Activated CD8-positive, alpha-beta T cell treated with anti-CD3 and anti-CD28 coated beads for 36 hours (primary cell): ENCODE data around the gene NPHP4. TPM values are rescaled to one million over a fixed set of nuclear protein-coding genes. Genes with fewer than 3 reads are reported as not detected.

Experiments
- ATAC-seq: fragments of 200-7000 bp; cut with Tn5 transposase; one replicate; pipeline ENCODE4 v1.10.0; 2021; ENCODE audit warnings: mild to moderate bottlenecking, moderate library complexity
- CTCF ChIA-PET: fragments of 350-600 bp; sonication (Branson Sonifier 250); formaldehyde crosslinking; loops from one replicate; lab custom pipeline; 2021; ENCODE audit warnings: antibody characterized with exemption; lab: Charles Lee
- POLR2A ChIA-PET: fragments of 350-600 bp; sonication (Branson Sonifier 250); formaldehyde crosslinking; loops from one replicate; lab custom pipeline; 2021; ENCODE audit warnings: antibody characterized with exemption; lab: Charles Lee
- DNase-seq: peaks from one replicate; pipeline ENCODE4 v3.0.0-alpha.2; 2020
- H3K27ac Mint-ChIP-seq: one replicate; pipeline ENCODE4 v1.8.0; 2021; ENCODE audit warnings: mild to moderate bottlenecking, mixed read lengths
- H3K27me3 Mint-ChIP-seq: one replicate; pipeline ENCODE4 v1.8.0; 2021; ENCODE audit warnings: mixed read lengths
- H3K36me3 Mint-ChIP-seq: one replicate; pipeline ENCODE4 v1.8.0; 2021; ENCODE audit warnings: low read depth, mixed read lengths
- H3K4me1 Mint-ChIP-seq: one replicate; pipeline ENCODE4 v1.8.0; 2021; ENCODE audit warnings: low read depth, mixed read lengths
- H3K4me3 Mint-ChIP-seq: one replicate; pipeline ENCODE4 v1.8.0; 2021; ENCODE audit warnings: mild to moderate bottlenecking, moderate library complexity, mixed read lengths
- H3K9me3 Mint-ChIP-seq: one replicate; pipeline ENCODE4 v1.8.0; 2021; ENCODE audit warnings: mixed read lengths
- intact Hi-C: fragments of 100-400 bp; cut with micrococcal nuclease; formaldehyde crosslinking; loops from one replicate; pipeline ENCODE4 v1.10.0; 2022
- total RNA-seq, 2 experiments: library from RNA; stranded (reverse); gene quantifications; one replicate each; pipeline ENCODE4 v1.2.3, GENCODE V29; 2021
- TF ChIP-seq, protein P1 (sequence below): fragments of 200-600 bp; IDR thresholded peaks from one replicate; pipeline ENCODE4 v1.8.0; 2022; ENCODE audit warnings: antibody characterized with exemption, mild to moderate bottlenecking

NPHP4 gene
- total RNA-seq, 2 experiments from 2014 or later = 16.5 to 16.8 TPM

DNA sequence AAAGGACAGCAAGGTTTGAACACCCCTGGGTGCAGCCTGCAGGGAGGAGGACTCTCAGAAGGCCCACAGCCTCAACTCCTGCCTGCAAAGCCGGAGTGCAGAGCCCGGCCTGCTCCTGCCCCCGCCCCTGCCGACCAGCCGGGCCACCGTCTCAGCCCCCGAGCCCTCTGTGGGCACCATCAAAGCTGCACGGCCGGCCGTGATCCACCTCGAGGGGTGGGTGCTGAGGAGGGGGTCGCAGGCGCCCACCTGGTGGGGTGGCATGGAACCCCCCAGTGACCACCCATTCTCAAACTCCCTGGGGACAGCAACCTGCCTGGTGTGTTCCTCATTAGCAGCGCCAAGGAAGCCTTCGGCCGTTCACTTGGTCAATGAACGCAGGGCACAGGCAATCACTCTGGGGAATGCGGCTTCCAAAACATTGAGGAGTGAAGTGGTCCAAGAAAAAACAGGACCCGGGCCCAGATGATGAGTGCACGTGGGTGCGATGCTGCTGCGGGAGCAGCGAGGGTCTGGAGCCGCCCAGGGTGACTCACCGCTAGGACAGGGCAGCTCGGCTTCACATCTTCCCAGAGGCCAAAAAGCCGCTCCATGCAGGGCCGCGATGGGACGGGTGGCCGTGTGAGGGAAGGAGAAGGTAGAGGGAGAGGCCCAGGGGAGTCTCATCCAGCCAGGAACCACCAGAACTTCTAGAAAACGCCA, 157.6 kb downstream of the NPHP4 start:
- ATAC-seq = no peak
- POLR2A ChIA-PET = no interaction called here
- H3K4me1 Mint-ChIP-seq = no peaks in the 10 kb centered on the region
- intact Hi-C loops = no loop called here
- TF ChIP-seq, protein P1, sequence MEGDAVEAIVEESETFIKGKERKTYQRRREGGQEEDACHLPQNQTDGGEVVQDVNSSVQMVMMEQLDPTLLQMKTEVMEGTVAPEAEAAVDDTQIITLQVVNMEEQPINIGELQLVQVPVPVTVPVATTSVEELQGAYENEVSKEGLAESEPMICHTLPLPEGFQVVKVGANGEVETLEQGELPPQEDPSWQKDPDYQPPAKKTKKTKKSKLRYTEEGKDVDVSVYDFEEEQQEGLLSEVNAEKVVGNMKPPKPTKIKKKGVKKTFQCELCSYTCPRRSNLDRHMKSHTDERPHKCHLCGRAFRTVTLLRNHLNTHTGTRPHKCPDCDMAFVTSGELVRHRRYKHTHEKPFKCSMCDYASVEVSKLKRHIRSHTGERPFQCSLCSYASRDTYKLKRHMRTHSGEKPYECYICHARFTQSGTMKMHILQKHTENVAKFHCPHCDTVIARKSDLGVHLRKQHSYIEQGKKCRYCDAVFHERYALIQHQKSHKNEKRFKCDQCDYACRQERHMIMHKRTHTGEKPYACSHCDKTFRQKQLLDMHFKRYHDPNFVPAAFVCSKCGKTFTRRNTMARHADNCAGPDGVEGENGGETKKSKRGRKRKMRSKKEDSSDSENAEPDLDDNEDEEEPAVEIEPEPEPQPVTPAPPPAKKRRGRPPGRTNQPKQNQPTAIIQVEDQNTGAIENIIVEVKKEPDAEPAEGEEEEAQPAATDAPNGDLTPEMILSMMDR = no peak
- no peaks in the 10 kb centered on the region for H3K9me3 Mint-ChIP-seq
- no peak overlapping the region for H3K27ac Mint-ChIP-seq
- DNase-seq = no peak
- CTCF ChIA-PET = no interaction called here
- H3K36me3 Mint-ChIP-seq = no peaks in the 10 kb centered on the region
- no peak overlapping the region for H3K4me3 Mint-ChIP-seq
- H3K27me3 Mint-ChIP-seq = peaks cover 1% of the 10 kb centered on the region

DNA sequence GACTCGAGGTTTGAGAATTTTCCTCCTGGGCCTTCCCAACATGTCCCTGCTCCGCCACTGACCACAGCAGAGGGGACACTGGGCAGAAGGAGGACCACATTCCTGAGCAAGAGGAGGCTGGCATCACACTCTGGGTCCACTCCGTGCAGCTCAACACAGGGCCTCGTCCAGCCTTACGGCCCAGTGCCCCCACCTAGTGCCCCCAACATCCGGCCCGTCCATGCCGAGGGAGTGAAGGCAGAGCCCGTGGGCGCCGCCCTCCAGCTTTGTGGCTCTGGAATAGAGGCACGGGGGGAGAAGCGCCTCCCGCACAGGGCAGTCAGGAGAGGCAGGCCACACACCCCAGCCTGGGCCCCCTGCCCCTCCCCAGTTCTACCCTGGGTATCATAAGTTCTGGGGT, 158.3 kb downstream of the NPHP4 start:
- no peaks in the 10 kb centered on the region for H3K4me1 Mint-ChIP-seq
- H3K27me3 Mint-ChIP-seq = peaks cover 1% of the 10 kb centered on the region
- no peak overlapping the region for H3K27ac Mint-ChIP-seq
- ChIA-PET POLR2A (no interaction called here), CTCF (no interaction called here)
- H3K9me3 Mint-ChIP-seq = no peaks in the 10 kb centered on the region
- H3K4me3 Mint-ChIP-seq = no peak overlapping the region
- intact Hi-C loops = no loop called here
- TF ChIP-seq, protein P1 = no peak
- ATAC-seq = no peak
- no peaks in the 10 kb centered on the region for H3K36me3 Mint-ChIP-seq
- DNase-seq = no peak

DNA sequence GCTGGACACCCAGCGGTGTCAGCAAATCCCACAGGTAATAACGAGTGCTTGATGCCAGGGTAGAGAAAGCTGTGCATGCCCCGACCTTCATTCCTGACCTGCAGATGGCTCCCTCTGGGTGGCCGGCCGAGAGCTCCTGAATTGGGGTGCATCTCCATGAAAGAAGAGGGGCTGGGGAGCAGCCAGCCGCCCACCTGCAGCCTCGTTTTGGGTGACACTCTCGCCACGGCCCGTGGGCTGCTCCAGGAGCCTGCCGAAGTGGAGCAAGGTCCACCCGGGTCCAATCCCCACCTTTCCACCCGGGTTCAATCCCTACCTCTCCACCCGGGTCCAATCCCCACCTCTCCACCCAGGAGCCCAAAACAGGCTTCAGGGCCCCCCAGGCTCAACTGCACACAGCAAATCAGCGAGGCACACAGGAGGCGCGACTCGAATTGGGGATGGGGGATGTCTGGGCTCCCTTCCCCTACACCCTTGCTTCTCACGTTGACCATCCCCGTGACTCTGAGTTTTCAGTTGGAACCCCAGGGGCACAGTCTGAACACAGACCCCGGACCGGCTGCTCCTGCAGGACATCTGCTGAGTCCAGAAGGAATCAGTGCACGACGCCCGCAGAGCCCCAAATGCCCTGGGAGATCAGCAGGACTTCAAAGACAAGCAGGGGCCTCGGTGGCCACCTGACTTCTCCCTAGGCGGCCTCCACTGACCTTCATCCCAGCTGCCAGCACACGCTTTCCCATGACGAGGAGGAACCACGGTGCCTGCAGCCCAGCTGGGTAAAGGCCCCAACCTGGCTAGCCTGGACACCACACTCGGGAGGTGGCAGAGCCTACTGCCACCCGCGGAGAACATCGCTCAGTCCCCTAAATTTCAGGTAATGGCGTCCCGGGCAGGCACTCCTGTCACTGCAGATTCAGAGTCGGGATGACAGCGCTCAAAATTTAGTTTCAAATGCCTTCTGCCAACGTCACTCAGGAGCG, 159.0 kb downstream of the NPHP4 start:
- Mint-ChIP-seq H3K4me1 (no peaks in the 10 kb centered on the region), H3K27me3 (peaks cover 1% of the 10 kb centered on the region), H3K27ac (no peak overlapping the region), H3K36me3 (no peaks in the 10 kb centered on the region), H3K9me3 (no peaks in the 10 kb centered on the region), H3K4me3 (no peak overlapping the region)
- ChIA-PET POLR2A (no interaction called here), CTCF (no interaction called here)
- TF ChIP-seq, protein P1 = no peak
- ATAC-seq = no peak
- intact Hi-C loops = no loop called here
- DNase-seq = no peak

DNA sequence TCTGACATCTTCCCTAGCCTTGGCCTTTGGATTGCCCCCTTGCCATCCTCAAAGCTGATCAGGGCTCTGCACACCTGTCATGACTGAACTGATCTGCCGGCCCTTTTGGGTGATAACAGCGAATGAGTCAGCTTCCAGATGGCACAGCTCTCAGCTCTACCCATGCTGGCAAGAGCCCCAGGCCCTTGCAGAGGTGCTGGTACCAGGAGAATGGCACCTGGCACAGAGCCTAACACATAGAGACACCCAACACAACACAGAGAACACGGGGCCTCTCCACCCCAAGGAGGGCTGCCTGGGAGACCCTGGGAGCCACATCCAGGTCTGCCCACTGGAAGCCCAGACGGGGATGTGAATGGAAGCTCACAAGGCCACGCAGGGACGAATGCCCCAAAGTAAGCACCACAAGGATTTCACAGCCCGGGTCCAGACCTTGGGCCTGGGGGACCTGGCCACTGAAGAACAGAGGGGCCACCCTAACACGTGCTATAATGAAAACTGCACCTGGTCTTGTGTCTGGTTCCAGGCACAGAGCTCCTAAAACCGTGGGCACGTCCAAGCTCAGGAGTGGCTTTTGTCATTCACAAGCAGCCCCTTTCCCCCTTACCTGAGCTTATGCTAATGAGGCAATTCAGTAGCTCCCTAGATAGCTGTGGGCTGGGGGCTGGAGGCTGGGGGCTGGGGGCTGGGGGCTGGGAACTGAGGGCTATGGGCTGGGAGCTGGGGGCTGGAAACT, 160.5 kb downstream of the NPHP4 start:
- no peaks in the 10 kb centered on the region for H3K36me3 Mint-ChIP-seq
- CTCF ChIA-PET = interaction anchor here (0.8 kb wide), 1 partner anchor 29 kb away, joined by 3 read pairs; no protein-coding TSS in a partner anchor

More for the DNA sequence above, 160.5 kb downstream of the NPHP4 start:
- POLR2A ChIA-PET = no interaction called here
- TF ChIP-seq, protein P1 = no peak
- ATAC-seq (no peak), DNase-seq (no peak)
- peaks cover 1% of the 10 kb centered on the region for H3K27me3 Mint-ChIP-seq
- no peaks in the 10 kb centered on the region for H3K4me1 Mint-ChIP-seq
- intact Hi-C loops = no loop called here
- no peak overlapping the region for H3K4me3 Mint-ChIP-seq
- H3K9me3 Mint-ChIP-seq = no peaks in the 10 kb centered on the region
- no peak overlapping the region for H3K27ac Mint-ChIP-seq
